GM19468 (cell line): ENCODE data around the gene MCC.

Experiments
- ATAC-seq: cut with Tn5 transposase; IDR thresholded peaks from one replicate; pipeline ENCODE4 v1.9.1; 2021; ENCODE audit warnings: mild to moderate bottlenecking, moderate library complexity, moderate number of reproducible peaks; ENCODE audit not compliant: unreplicated experiment; ENCODE audit errors: extremely low read depth

Gene MCC

DNA sequence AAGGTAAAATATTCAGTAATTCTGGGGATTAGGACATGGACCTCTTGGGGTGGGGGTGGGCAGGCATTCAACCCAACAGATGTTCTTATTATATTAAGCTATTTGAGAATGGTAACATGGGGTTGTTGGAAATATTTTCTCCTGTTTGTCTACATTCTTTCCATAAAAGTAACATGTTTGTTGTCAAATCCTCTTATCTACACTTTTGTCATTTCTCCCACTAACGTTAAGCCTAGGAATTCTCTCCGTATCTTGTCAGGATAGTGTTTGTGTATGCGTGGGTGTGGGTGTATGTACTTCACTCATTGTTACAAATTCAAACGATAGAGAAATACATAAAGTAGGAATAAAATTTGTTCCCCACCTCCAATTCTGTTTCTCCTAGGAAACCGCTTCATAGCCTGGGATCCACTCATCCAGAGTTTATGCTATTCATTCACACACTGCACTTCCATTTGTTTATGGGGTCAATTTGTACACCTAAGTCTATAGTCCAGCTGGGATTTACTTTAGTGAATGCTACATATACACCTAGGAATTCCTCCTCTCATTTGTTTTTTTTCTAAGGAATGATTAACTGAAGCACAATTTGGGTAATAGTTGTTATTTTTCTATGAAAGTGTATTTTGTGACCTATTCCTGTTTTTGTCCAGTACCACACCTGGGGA is 294.8 kb downstream of the MCC start:
- no peak for ATAC-seq

DNA sequence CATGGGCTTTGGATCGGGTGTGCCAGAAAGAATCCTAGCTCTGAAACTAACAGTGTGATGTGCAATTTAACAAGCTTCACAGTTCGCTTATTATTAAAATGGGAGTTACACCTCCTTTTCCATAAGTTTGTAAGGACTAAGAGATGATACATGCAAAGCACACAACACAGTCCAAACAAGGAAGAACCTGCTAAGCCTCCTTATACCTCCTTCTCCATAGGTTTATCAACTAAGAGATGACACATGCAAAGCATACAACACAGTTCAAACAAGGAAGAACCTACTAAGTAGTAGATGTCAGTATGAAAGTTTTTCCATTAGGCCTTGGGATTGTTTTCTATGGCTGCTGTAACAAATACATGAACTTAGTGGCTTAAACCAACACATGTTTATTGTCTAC is 295.7 kb downstream of the MCC start:
- no peak for ATAC-seq

DNA sequence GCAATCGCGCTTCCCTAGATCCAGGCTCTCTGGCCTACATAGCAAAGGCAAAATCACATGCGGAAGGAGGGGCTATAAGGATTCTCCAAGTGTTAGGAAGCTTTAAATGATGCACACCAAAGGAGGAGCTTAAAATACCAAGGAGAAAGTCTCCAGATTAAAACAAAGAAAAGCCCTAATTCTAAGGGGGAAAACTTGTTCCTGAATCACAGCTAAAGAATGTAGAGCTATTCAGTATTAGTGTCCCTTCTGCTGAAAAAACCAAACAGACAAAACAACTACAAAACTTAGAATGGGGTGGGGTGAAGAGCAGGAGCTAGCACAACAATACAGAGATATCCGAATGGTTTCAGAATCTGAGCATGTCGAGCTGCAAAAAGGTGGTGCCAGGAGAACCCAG is 297.9 kb downstream of the MCC start:
- ATAC-seq, result no peak

- no peak for ATAC-seq
Observed at GRCh38 chr5:113189291-113189690, 299.0 kb downstream of the MCC start.

DNA sequence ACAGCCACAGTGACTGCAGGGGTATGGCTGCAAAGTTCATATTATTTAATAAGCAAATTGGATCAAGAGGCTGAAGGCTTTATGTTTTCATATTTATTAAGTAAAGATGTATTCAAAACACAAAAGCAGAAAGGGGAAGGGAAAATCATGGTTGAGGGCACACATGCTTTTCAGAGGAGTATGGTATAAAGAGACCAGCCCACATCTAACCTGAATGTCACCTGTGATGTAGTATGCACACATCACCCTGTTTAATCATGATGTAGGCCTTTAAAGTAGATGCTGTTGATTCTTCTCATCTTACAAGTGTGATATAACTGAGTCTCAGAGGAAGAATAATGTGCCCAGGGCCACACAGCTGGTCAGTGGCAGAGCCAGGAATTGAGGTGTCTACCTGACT is 299.8 kb downstream of the MCC start:
- ATAC-seq, result no peak

DNA sequence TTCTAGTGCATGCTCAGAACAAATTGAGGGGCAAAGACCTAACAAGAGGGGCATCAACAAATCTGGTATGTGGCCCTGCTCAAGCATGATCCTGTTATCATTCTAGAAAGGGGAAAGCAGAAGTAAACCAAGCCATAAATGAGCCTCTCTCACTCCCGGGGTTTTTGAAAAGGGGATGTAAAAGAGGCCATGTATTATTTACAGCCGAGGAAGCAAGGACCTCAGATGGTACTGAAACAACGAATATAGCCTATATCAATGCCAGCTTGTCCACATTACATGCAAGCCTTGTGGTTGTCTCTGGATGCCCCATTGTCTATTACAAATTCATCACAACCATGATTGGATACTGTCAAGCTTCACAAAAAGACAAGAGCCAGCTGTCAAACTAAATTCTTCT is 300.3 kb downstream of the MCC start:
- ATAC-seq, result peak; percentile 46

DNA sequence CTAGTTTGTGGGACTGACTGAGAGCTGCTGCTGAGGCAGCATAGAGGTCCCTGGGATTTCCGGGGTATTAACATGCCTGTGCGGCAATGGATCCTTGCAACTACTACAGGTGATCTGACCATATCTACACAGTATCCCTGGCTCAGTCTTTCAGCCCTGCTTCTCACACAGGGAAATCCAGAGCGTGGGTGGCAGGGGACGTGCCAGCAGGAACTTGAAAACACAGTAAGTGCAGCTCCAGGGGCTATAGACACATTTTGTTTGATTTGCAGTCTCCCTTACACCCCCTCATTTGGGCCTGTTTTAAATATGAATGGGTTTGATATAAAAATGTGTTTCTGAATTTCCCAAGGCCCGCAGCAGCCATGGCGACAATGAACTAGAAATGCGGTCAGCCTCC is 302.2 kb downstream of the MCC start:
- no peak for ATAC-seq

DNA sequence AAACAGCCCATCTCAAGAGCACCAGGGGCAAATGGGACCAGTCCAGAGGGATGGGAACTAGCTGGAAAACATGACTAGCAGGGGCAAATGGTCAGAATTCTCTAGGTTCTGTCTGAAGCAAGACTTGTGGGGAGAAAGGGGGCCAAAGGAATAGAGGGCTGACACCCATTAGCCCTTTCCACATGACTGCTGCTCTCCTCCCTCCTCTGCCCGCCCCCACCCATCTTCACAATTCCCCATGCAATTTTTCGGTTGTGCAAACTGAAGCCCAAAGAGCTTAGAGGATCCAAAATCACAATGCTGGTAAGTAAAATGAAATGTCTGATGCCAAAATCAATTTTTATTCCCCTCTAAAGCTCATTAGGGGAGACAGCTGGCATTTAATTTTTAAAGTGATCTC is 304.6 kb downstream of the MCC start:
- no peak for ATAC-seq

DNA sequence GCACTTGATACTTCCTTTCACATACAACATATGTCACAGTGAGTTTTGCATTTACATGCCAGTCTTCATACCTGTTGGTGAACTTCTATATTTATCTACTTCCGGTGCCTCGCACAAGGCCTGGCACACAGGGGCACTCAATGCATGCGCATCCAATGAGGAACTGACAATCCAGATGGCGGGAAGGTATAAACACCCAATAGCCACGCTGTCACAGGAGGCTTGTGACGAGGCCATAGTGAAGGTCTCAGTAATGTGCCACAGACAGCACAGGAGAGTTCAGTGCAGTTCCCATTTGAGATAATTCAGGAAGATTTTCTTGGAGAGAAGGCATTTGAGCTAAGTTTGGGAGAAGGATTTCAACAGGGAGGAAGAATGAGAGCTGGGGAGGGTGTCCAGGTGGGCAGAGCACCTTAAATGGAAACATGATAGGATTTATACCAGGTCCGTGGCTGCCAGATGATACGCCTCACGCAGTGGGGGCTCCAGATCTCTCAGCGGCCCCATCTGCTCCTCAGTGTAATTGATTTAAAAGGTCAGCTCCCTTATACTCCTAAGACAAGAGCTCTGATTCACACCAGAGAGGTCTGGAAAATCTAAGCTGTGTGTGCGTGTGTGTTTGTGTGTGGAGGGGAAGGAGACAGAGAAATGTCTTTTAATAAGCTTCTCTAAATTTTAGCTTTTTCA is 305.5 kb downstream of the MCC start:
- ATAC-seq, result no peak

DNA sequence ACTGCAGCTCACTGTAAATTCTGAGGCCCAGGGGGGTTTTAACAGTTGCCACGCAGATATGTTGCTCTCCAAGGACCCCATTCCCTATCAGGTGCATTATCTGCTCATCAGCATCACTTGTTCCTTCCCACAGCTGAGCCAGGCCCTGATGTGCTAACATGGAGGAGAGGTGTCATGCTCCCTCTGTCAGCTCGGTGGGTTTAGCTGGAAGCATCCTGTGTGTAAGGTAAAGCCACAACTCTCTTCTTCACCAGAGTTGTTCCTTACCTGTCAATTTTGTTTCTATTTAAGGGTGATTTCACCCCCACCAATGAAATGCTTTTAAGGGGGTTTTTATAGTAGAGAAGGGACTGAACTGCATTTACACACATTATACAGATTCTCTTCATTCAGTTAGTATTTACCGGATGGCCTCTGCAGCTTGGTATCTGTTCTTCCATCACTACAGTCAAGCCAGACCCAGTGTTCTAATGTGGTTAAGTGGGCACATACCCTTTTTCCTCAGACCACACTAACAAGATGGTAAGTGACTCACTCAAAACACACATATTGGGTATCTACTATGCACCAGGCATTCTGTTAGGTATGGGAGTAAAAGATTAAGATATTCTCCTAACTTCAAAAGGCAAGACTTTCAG is 306.3 kb downstream of the MCC start:
- ATAC-seq, result no peak

GRCh38 chr5:113181409-113181808 is 306.8 kb downstream of the MCC start:
- ATAC-seq, result no peak

- no peak for ATAC-seq
Observed at GRCh38 chr5:113179156-113179555, 309.1 kb downstream of the MCC start.

GRCh38 chr5:113178073-113178779 is 310.0 kb downstream of the MCC start:
- no peak for ATAC-seq

GRCh38 chr5:113177225-113177624 is 311.0 kb downstream of the MCC start:
- no peak for ATAC-seq

GRCh38 chr5:113176734-113177133 is 311.5 kb downstream of the MCC start:
- no peak for ATAC-seq

- no peak for ATAC-seq
Observed at GRCh38 chr5:113176196-113176595, 312.1 kb downstream of the MCC start.

- ATAC-seq, result peak; percentile 34
Observed at GRCh38 chr5:113172231-113172826, 315.9 kb downstream of the MCC start.

GRCh38 chr5:113171520-113171919 is 316.7 kb downstream of the MCC start:
- ATAC-seq, result no peak

DNA sequence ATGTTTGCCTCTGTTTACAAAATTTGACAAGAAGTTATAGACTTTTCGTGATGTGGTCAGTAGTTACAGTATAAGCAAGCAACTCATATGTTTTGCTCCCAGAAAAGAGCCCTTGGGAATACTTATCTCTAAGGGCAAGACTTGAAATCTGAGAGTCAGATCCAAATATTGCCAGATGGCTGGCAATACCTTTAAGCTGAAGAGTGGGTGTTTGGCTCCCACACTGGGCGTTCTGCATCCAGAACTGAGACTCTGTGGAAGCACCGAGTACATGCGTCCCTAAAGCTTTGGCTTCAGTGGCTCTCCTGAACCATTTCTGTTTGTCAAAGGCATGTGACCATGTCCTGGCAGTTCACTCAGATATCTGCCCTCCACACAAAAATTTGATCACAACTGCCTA is 317.5 kb downstream of the MCC start:
- ATAC-seq, result no peak

GRCh38 chr5:113169720-113170119 is 318.5 kb downstream of the MCC start:
- ATAC-seq, result no peak

GRCh38 chr5:113167985-113168384 is 320.3 kb downstream of the MCC start:
- no peak for ATAC-seq
